ENCODE data around the gene LMOD2. TPM values are rescaled to one million over a fixed set of nuclear protein-coding genes. Genes with fewer than 3 reads are reported as not detected.

LMOD2 gene
- total RNA-seq, 4 donors from 2014 or later, result not detected

- no peaks in the 10 kb centered on the region for H3K27me3 ChIP-seq
- no peak for DNase-seq
- intact Hi-C loops (cut with DNase I), result no loop called here
- H3K9me3 ChIP-seq, result no peaks in the 10 kb centered on the region
- no peak overlapping the region for H3K4me3 ChIP-seq
- H3K36me3 ChIP-seq, result no peaks in the 10 kb centered on the region
- no peaks in the 10 kb centered on the region for H3K4me1 ChIP-seq
- WGBS, 2 donors, result 87 to 89% methylated on average over 2 of the region's 2 CpGs
- no peak for TF ChIP-seq CTCF (IDR thresholded peaks at IDR 0.05)
- TF ChIP-seq POLR2A (IDR thresholded peaks at IDR 0.05), result no peak
- no peak overlapping the region for H3K27ac ChIP-seq
These were observed 17.8 kb upstream of the LMOD2 start for GRCh38 chr7:123637878-123638277.

- H3K4me3 ChIP-seq, result no peak overlapping the region
- intact Hi-C loops (cut with DNase I), result no loop called here
- WGBS, 2 donors, result 80 to 100% methylated on average over 2 of the region's 2 CpGs
- no peaks in the 10 kb centered on the region for H3K9me3 ChIP-seq
- H3K27ac ChIP-seq, result no peak overlapping the region
- no peaks in the 10 kb centered on the region for H3K36me3 ChIP-seq
- peaks cover 0 to 13% (median 5%) of the 10 kb centered on the region in 3 donors for H3K4me1 ChIP-seq
- H3K27me3 ChIP-seq, result no peaks in the 10 kb centered on the region
- DNase-seq, result no peak
- TF ChIP-seq POLR2A (IDR thresholded peaks at IDR 0.05) (no peak), CTCF (IDR thresholded peaks at IDR 0.05) (no peak)
These were observed 16.0 kb upstream of the LMOD2 start for GRCh38 chr7:123639631-123640030.

GRCh38 chr7:123640583-123640982, 15.1 kb upstream of the LMOD2 start:
- peaks cover 0 to 18% (median 5%) of the 10 kb centered on the region in 3 donors for H3K4me1 ChIP-seq
- H3K27ac ChIP-seq, result no peak overlapping the region
- DNase-seq, result no peak
- no peaks in the 10 kb centered on the region for H3K9me3 ChIP-seq
- TF ChIP-seq CTCF (IDR thresholded peaks at IDR 0.05), result no peak
- no peak for TF ChIP-seq POLR2A (IDR thresholded peaks at IDR 0.05)
- H3K36me3 ChIP-seq, result no peaks in the 10 kb centered on the region
- no peak overlapping the region for H3K4me3 ChIP-seq
- H3K27me3 ChIP-seq, result no peaks in the 10 kb centered on the region
- intact Hi-C loops (cut with DNase I), result no loop called here

- Histone ChIP-seq H3K4me1 (peaks cover 0 to 18% (median 5%) of the 10 kb centered on the region in 3 donors), H3K36me3 (no peaks in the 10 kb centered on the region), H3K27me3 (no peaks in the 10 kb centered on the region), H3K27ac (no peak overlapping the region), H3K4me3 (no peak overlapping the region), H3K9me3 (no peaks in the 10 kb centered on the region)
- intact Hi-C loops (cut with DNase I), result no loop called here
- DNase-seq, result no peak
- TF ChIP-seq CTCF (IDR thresholded peaks at IDR 0.05) (no peak), POLR2A (IDR thresholded peaks at IDR 0.05) (no peak)
- WGBS, 2 donors, result 73 to 84% methylated on average over 5 of the region's 5 CpGs
These were observed 13.8 kb upstream of the LMOD2 start for GRCh38 chr7:123641901-123642300.

GRCh38 chr7:123643495-123644441, 11.9 kb upstream of the LMOD2 start:
- Histone ChIP-seq H3K27ac (no peak overlapping the region), H3K4me1 (peaks cover 0 to 18% (median 5%) of the 10 kb centered on the region in 3 donors), H3K4me3 (peak overlapping the region in 1 of 4 donors; percentile 34), H3K9me3 (no peaks in the 10 kb centered on the region), H3K27me3 (no peaks in the 10 kb centered on the region), H3K36me3 (no peaks in the 10 kb centered on the region)
- WGBS, 2 donors, result 10 to 17% methylated on average over 6 of the region's 6 CpGs
- TF ChIP-seq POLR2A (IDR thresholded peaks at IDR 0.05), result no peak
- no peak for TF ChIP-seq CTCF (IDR thresholded peaks at IDR 0.05)
- no peak for DNase-seq
- intact Hi-C loops (cut with DNase I), result no loop called here

Data from esophagus squamous epithelium (tissue), 5 donors.